Ascending aorta (tissue), 2 donors: Measurements from ENCODE around the gene CETN2. TPM values are rescaled to one million over a fixed set of nuclear protein-coding genes. Genes with fewer than 3 reads are reported as not detected.

Experiments
- DNase-seq, 2 donors: peaks; one replicate each; pipeline ENCODE4 v3.0.0-alpha.2; 2019; ENCODE audit warnings: low spot score in 2 of 2
- H3K27ac ChIP-seq, 2 donors: fragments of 200-600 bp; sonication (generic); one replicate each; pipeline ENCODE4 v1.5.1; 2016 to 2017; ENCODE audit warnings: mild to moderate bottlenecking in 1 of 2
- H3K27me3 ChIP-seq: fragments of 200-600 bp; sonication (generic); one replicate; pipeline ENCODE4 v1.5.1; 2017
- H3K36me3 ChIP-seq, 2 donors: fragments of 200-600 bp; sonication (generic); one replicate each; pipeline ENCODE4 v1.5.1; 2016
- H3K4me1 ChIP-seq, 2 donors: fragments of 200-600 bp; sonication (generic); one replicate each; pipeline ENCODE4 v1.5.1; 2016 to 2017; ENCODE audit warnings: mild to moderate bottlenecking in 1 of 2
- H3K4me3 ChIP-seq, 2 donors: fragments of 200-600 bp; sonication (generic); one replicate each; pipeline ENCODE4 v1.5.1; 2016 to 2017; ENCODE audit warnings: mild to moderate bottlenecking in 1 of 2
- H3K9me3 ChIP-seq, 2 donors: fragments of 200-600 bp; sonication (generic); one replicate each; pipeline ENCODE4 v1.5.1; 2016
- intact Hi-C: fragments of 100-400 bp; cut with DNase I; formaldehyde crosslinking; loops from one replicate; pipeline ENCODE4 v1.15.1; 2023
- total RNA-seq: library from RNA; depleted of rRNA; stranded (reverse); fragments of >200 nt; gene quantifications from one replicate; pipeline ENCODE4 v1.1.0, GENCODE V29; 2016
- TF ChIP-seq, protein P1 (sequence below), 3 experiments: fragments of 200-600 bp in 2 of 3; fragments of 450-650 bp in 1 of 3; sonication (generic) in 2 of 3; IDR thresholded peaks; one replicate each; pipeline ENCODE4 v1.5.1; 2016 to 2019; ENCODE audit warnings: antibody characterized with exemption in 3 of 3, mild to moderate bottlenecking in 1 of 3, moderate library complexity in 1 of 3

The CETN2 gene
- total RNA-seq, 1 donor from 2014 or later, result 7.8 TPM

DNA sequence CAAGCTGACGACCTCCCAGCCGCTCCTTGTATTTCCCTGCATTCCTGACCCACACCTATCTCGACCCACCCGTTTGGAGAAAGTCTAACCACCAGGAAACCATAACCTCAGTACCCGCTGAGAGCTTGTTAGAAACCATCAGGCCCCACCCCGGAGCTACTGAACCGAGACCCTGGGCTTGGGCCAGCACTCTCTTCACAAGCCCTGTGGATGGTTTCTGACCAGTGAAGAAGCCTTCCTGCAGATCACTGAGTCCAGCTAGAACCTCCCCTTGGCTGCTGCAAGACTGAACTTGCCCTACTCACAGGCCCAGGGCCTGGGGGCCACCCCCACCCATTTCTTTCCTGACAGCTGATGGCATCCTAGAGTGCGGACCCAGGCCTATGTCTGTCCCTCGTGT lies 40.7 kb upstream of the CETN2 start:
- Histone ChIP-seq H3K27me3 (no peaks in the 10 kb centered on the region), H3K27ac (no peak overlapping the region), H3K36me3 (peaks cover 7 to 10% of the 10 kb centered on the region in 2 donors), H3K9me3 (no peaks in the 10 kb centered on the region), H3K4me3 (no peak overlapping the region), H3K4me1 (no peaks in the 10 kb centered on the region)
- TF ChIP-seq, protein P1, sequence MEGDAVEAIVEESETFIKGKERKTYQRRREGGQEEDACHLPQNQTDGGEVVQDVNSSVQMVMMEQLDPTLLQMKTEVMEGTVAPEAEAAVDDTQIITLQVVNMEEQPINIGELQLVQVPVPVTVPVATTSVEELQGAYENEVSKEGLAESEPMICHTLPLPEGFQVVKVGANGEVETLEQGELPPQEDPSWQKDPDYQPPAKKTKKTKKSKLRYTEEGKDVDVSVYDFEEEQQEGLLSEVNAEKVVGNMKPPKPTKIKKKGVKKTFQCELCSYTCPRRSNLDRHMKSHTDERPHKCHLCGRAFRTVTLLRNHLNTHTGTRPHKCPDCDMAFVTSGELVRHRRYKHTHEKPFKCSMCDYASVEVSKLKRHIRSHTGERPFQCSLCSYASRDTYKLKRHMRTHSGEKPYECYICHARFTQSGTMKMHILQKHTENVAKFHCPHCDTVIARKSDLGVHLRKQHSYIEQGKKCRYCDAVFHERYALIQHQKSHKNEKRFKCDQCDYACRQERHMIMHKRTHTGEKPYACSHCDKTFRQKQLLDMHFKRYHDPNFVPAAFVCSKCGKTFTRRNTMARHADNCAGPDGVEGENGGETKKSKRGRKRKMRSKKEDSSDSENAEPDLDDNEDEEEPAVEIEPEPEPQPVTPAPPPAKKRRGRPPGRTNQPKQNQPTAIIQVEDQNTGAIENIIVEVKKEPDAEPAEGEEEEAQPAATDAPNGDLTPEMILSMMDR (IDR thresholded peaks at IDR 0.05), result no peak
- DNase-seq, result no peak
- intact Hi-C loops, result no loop called here

DNA sequence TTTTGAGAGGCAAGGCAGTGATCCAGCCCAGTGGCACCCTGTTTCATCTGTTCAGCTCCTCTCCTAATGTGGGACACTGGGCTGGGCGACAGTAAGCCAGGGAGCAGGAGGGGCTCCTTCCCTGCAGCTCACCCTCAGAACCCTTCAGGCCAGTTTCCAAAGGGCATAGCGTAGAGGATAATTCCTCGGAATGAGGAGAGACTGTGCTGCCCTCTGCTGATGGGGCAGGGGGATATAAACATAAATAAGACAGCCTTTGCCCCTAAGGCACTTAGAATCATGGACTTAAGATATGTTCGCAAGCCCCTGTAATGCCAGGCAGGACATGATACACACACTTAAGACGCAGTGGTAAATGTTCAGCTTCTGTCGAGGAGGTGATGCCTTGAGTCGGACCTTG lies 39.4 kb upstream of the CETN2 start:
- H3K27ac ChIP-seq, result no peak overlapping the region
- intact Hi-C loops, result no loop called here
- TF ChIP-seq, protein P1 (IDR thresholded peaks at IDR 0.05), result no peak
- no peaks in the 10 kb centered on the region for H3K27me3 ChIP-seq
- H3K4me3 ChIP-seq, result no peak overlapping the region
- no peaks in the 10 kb centered on the region for H3K4me1 ChIP-seq
- no peaks in the 10 kb centered on the region for H3K9me3 ChIP-seq
- DNase-seq, result no peak
- peaks cover 7 to 10% of the 10 kb centered on the region in 2 donors for H3K36me3 ChIP-seq

DNA sequence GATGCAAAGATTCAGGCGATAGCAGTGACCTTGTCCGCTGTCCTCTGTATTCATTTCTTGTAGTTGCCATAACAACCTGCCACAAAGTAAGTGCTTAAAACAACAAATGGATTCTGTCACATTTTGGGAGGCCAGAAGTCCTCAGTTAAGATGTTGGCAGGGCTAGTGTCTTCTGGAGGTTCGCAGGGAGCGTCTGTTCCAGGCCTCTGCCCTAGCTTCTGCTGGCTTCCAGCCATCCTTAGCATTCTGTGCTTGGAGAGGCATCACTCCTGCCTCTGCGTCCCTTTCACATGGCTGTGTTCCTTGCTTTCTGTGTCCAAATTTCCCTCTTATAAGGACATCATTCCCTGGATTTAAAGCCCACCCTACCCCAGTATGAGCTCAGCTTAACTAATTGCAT lies 35.8 kb upstream of the CETN2 start:
- intact Hi-C loops, result no loop called here
- Histone ChIP-seq H3K27ac (no peak overlapping the region), H3K27me3 (no peaks in the 10 kb centered on the region), H3K4me1 (no peaks in the 10 kb centered on the region), H3K9me3 (no peaks in the 10 kb centered on the region), H3K36me3 (peaks cover 7 to 21% of the 10 kb centered on the region in 2 donors), H3K4me3 (no peak overlapping the region)
- TF ChIP-seq, protein P1 (IDR thresholded peaks at IDR 0.05), result no peak
- DNase-seq, result no peak

DNA sequence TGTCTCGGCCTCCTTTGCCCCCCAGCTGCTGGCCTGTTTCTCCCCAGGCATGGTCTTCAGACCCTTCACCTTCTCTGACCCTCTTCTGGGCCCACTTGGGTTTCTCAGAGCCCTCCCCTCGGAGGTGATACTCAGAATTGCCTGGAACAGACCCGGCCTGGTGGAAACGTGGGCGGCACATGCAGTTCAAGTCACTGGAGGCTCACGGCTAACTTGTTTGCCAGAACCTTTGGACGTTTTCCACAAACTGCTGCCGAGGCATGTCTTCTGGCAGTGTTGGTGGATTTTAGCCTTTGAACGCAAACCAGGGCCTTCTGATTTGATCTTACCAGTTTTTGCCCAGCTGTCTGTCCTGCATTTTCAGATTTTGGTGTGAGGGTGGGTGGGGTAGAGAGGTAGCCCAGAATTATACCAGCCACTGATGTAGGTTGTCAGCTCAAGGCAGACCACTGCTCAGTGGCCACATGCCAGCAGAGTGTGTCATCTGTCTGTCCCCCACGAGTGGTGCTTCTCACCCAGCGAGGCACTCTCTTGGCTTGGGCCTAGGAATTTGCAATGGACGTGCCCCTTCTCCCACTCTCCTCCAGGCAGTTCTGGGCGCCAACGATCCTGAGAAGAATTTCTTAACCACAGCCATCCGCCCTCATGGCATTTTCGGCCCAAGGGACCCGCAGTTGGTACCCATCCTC lies 34.8 kb upstream of the CETN2 start:
- Histone ChIP-seq H3K27ac (no peak overlapping the region), H3K4me3 (no peak overlapping the region), H3K27me3 (no peaks in the 10 kb centered on the region), H3K36me3 (peaks cover 7 to 21% of the 10 kb centered on the region in 2 donors), H3K4me1 (no peaks in the 10 kb centered on the region), H3K9me3 (no peaks in the 10 kb centered on the region)
- no peak for DNase-seq
- intact Hi-C loops, result no loop called here
- TF ChIP-seq, protein P1 (IDR thresholded peaks at IDR 0.05), result no peak

DNA sequence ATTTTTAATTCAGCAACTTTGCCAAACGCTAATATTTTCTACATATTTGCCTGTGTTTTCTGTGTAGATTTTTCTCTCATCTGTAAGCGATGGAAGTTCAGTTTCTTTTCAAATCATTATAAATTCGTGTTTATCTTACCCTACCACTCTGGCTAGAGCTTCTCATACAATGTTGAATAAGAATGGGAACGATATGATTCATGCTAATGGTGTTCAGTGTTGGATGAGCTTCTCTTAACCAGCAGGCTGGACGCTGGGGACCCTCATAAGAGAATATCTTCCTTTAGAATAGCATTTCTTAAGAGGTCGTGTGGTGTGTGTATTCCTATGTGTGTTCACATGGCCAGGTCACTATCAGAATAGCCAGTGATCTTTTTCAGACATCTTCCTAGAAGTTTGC lies 31.3 kb upstream of the CETN2 start:
- TF ChIP-seq, protein P1 (IDR thresholded peaks at IDR 0.05), result no peak
- no peaks in the 10 kb centered on the region for H3K9me3 ChIP-seq
- H3K27ac ChIP-seq, result no peak overlapping the region
- H3K36me3 ChIP-seq, result peaks cover 0 to 11% of the 10 kb centered on the region in 2 donors
- H3K4me3 ChIP-seq, result no peak overlapping the region
- H3K4me1 ChIP-seq, result no peaks in the 10 kb centered on the region
- no peaks in the 10 kb centered on the region for H3K27me3 ChIP-seq
- intact Hi-C loops, result no loop called here
- no peak for DNase-seq
